ENCODE results near the gene C16orf74.

DNA sequence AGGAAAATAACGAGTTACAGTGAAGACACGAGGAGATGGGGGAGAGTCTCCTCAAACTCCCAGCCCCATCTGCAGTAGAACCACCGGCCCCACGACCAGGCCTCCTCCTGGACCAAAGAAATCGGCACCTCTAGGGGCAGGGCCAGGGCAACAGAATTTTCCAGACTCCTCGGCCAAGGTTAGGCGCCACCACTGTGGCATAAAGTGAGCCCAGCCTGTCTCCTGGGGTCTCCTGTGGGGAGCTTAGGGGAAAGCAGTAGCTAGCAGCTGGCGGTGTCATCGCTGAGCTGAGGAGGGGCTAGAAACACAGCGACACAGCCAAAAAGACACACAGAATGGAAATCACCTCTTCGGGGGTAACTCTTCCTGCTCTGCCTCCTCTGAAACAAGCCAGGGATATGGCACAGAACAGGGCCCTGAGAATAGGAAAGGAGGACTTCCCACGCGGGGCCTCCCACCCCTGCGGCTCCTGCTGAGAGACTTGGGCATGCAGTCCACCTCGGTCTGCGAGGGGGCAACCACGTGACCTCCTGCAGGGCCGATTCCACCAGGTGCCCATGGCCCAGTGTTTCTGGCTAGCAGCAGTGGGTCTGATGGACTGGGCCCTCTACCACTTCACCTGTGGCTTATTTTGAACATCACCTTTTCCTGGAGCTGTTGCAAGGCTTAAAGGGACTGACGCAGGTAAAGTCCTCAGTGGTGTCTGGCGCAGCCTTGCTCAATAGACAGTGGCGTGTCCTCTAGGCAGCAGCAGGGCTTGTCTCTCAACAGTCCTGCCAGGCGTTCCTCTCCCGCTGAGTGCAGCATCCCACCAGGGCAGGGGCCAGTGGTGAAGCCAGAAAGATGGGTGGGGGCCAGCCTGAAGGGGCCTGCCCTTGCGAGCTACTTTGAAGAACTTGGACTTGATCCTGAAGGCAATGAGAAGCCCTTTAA lies 55.4 kb downstream of the C16orf74 start:
- TF ChIP-seq, protein P1, sequence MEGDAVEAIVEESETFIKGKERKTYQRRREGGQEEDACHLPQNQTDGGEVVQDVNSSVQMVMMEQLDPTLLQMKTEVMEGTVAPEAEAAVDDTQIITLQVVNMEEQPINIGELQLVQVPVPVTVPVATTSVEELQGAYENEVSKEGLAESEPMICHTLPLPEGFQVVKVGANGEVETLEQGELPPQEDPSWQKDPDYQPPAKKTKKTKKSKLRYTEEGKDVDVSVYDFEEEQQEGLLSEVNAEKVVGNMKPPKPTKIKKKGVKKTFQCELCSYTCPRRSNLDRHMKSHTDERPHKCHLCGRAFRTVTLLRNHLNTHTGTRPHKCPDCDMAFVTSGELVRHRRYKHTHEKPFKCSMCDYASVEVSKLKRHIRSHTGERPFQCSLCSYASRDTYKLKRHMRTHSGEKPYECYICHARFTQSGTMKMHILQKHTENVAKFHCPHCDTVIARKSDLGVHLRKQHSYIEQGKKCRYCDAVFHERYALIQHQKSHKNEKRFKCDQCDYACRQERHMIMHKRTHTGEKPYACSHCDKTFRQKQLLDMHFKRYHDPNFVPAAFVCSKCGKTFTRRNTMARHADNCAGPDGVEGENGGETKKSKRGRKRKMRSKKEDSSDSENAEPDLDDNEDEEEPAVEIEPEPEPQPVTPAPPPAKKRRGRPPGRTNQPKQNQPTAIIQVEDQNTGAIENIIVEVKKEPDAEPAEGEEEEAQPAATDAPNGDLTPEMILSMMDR (IDR thresholded peaks at IDR 0.05): no peak
- TF ChIP-seq POLR2A (IDR thresholded peaks at IDR 0.05): no peak
- no peak for TF ChIP-seq POLR2AphosphoS5 (IDR thresholded peaks at IDR 0.05)
- TF ChIP-seq EP300 (IDR thresholded peaks at IDR 0.05): no peak
